AG08396 (cell line): Measurements from ENCODE around the gene SSC5D.

Experiments used
- DNase-seq: peaks from one replicate; pipeline ENCODE4 v3.0.0; 2012; ENCODE audit warnings: low spot score, mixed read lengths

Gene SSC5D

DNA sequence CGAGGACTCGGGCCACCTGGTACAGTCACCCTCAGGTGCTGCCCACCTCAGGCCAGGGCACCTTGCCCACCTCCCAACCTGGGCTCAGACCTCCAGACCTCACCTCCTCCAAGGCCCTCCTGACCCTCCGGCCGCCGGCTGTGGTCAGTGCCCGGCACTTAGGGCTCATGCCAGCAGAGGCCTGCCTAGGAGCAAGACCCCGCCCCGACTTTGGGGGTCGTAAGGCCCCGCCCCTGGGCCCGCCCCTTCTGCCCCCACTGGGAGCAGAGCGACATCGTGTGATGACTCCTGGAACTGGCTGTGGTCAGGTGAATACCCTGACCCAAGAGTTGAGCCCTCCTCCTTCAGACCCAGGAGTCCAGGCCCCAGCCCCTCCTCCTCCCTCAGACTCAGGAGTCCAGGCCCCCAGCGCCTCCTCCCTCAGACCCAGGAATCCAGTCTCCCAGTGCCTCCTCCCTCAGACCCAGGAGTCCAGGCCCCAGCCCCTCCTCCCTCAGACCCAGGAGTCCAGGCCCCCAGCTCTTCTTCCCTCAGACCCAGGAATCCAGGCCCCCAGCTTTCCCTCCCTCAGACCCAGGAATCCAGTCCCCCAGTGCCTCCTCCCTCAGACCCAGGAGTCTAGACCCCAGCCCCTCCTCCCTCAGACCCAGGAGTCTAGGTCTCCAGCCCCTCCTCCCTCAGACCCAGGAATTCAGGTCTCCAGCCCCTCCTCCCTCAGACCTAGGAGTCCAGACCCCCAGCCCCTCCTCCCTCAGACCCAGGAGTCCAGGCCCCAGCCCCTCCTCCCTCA is 48.9 kb downstream of the SSC5D start, which contains the start of gene SBK2:
Gene SBK2, minus strand, starts transcription at position 183 of the 790 bp plus-strand sequence. CDS start 839 bp downstream, outside the sequence.
- no peak for DNase-seq

DNA sequence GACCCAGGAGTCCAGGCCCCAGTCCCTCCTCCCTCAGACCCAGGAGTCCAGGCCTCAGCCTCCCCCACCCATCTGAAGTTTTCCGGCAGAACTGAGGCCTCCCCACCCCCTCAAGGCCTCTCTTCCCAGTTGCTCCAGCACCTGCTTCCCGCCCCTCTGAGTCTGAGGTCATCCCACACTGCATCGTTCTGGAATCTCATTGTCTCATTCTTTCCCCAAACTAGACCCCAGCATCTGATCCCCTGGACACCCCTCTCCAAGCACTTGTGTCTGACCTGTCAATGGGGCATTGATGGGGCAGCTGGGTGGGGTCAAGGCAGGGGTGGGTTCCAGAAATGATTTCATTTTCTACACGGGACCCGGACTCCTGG is 49.5 kb downstream of the SSC5D start:
- DNase-seq: peak; percentile 56

DNA sequence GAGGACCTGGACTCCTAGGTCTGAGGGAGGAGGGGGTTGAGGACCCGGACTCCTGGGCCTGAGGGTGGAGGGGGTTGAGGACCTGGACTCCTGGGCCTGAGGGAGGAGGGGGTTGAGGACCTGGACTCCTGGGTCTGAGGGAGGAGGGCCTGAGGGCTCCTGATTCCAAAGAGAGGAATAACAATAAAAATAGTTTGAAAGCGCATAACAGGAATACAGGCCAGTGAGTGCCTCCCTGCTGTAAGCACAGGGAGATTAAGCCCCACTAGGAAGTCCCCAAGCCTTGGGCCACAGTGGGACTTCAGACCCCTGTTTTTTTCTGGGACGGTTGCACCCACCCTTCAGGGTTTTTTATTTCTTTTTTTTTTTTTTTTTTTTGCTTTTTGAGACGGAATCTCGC is 49.9 kb downstream of the SSC5D start:
- DNase-seq: no peak

DNA sequence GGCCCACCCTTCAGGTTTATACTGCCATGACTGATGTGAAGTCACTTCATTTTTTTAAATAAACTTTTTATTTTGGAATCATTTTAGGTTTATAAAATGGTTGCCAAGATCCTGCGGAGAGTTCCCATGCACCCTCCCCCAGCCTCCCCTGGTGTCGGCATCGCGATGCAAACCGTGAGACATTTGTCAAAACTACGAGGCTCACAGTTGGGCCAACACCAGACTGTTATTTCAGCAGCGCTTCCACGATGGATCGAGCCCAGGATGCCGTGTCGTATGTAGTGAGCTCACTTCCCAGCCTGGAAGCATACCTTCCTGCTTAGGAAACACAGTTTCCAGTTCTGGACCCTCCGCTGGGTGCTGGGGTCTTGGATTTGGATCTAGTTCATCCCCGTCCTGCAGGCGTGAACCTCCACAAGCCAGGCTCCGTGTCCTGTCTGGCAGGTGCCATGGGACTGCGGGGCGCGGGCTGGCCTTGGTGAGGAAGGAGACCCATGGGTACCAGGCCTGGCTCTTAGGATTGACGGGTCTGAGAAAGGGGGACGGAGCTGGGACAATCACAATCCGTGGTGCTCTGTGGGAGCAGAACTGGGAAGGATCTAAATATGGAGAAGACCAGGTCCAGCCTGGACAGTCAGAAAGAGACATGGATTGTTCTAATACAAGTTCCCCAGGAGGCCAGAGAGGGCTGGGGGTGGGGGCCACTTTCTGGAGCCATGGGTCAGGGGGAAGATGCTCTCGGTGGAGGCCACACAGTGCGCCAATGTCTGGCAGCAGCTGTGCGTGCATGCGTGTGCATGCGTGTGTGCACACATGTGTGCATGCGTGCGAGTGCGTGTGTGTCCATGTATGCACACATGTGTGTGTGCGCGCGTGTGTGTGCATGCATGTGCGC is 51.1 kb downstream of the SSC5D start:
- DNase-seq: peak; percentile 56

DNA sequence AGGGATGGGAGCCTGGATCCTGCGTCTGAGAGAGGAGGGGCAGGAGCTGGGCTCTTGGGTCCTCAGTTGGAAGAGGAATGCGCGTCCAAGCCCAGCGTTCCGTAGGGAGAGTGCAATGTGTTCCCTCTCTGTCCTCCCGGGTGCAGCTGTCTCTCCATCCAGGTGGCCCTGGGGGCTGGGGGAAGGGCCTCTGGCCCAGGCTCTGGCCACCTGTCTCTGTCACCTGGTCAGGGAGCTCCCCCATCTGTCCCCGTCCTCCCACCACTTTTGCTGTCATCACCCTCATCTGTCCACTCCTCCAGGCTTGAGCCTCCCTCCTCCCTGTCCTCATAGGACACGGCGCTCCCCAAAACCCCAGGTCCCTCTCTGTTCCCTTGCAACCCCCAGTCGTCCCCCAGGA is 52.4 kb downstream of the SSC5D start:
- DNase-seq: no peak

DNA sequence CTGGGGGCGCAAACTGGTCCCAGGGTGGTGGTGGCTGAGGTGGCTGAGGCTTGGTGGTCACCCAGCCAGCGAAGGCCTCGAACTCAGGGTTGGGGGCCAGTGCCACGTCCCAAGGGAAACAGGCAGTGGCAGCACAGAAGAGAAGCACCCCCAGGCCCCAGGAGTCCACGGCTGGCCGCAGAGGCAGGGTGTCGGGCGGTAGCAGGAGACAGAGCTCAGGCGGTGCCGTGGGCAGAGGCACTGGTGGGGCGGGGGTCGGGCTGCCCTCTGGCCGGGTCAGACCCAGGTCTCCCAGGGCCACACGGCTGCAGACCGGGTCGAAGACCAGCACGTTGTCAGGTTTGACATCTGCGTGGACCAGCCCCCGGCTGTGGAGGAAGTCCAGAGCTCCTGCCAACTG is 52.9 kb downstream of the SSC5D start:
- peak; percentile 8 for DNase-seq

DNA sequence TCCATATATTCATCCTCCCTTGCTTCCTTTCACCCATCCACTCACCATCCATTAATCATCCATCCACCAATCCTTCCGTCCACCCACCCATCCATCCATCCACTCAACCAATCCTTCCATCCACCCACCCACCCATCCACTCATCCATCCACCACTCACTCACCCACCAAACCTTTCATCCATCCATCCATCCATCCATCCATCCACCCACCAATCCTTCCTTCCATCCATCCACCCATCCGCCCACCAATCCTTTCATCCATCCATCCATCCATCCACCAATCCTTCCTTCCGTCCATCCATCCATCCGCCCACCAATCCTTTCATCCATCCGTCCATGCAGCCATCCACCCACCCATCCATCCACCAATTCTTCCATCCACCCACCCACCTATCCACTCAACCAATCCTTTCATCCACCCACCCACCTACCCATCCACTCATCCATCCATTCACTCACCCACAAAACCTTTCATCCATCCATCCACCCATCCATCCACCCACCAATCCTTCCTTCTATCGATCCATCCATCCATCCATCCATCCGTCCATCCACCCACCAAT is 54.1 kb downstream of the SSC5D start:
- no peak for DNase-seq

DNA sequence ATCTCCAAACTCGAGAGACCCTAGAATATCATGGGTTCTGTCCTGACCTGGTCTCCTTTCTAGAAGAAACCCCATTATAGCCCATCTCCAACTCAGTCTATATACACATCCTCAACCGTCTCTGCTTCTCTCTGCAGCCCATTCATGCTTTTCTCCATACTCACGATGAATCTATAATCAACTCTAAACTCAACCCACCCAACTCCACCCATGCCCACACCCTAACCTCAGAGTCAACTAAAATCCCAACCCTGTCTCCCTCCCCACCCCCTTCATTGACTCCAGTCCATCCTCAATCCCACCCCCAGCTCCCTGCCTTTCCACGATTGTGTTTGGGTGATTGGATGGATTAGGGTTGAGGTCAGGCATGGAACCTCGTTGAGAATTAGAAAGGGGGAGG is 55.3 kb downstream of the SSC5D start:
- no peak for DNase-seq

DNA sequence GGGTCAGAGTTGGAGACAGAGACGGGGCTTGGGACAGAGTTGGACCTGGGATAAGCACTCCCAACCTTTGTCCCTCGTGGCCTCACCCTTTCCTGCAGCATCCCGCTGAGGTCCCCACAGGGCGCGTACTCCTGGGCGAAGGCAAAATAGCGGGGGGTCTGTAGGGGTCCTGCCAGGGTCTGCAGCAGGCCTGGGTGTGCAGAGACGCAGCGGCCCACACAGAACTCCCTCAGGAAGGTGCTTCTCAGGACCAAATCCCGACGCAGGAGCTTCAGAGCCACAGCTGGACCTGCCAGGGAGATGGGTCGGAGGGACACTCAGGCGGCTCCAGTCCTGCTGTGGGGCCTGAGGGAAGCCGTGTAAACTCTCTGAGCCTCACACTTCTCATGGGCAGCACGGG is 55.8 kb downstream of the SSC5D start:
- no peak for DNase-seq

DNA sequence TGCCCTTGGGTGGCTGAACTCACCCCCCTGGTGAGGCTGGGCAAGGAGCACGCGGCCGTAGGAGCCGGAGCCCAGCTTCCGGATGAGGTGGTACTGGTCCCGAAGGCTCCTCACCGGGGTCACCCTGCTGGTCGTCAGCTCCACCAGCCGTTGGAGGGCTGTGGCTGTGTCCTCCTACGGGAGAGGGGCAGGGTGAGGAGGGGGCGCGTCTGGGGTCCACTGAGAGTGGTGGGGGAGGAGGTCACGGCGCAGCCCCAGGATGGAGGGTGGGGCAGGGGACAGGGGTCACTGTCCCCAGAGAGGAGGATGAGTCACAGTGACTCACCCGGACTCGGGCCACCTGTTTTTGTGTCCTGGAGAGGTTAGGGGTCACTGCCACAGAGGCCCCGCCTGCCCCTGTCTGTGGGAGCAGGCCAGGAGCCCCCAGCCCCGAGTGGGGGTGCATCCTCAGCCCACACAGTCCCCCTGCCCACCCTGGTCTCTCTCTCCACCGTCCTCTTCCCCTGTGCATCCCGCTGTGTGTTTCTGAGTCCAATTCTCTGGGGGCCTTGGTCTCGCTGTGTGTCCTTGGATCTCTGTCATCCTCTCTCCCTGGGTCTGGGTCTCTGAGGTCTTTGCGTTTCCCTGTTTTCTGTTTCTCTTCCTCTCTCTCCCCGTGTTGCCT is 56.7 kb downstream of the SSC5D start:
- peak; percentile 5 for DNase-seq

DNA sequence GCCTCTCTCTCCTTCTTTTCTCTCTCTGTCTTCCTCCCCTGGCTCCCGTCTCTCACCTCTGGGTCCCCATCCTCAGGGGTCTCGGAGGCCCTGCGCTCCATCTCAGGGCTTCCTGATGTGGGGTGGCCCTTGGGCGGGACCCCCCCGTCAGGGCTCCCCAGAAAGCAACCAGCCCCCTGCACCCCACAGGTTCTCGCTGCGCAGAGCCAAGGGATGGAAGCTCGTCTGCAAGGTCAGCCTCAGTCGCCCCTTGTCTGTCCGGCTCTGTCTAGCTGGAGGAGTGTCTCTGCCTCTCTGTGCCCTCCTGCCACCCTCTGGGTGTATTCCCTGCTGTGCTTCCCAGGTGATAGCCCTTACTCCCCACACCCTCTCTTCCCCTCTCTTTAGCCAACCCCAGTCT is 57.2 kb downstream of the SSC5D start, which contains the start of gene SBK3:
Gene SBK3, minus strand, starts transcription at position 101 of the 400 bp plus-strand sequence. Its CDS starts 0 bp downstream, at position 101.
- peak; percentile 5 for DNase-seq

DNA sequence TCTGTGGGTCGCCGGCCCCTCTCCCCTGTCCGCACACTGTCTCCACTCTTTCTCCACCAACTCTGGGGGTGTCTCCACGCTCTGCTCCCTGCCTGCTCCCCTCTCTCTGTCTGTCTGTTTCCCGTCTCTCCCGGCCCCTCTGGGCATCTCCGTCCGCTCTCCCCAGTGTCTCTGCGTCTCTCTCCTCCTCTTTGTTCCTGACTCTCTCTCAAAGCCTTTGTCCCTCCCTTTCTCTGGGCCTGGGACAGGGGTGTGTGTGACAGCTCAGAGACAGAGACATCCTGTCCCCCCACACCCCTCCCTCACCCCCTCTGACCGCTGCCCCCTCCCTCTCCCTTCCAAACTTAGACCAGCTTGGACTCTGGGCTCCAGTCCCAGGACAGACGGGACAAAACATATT is 57.8 kb downstream of the SSC5D start:
- DNase-seq: no peak

DNA sequence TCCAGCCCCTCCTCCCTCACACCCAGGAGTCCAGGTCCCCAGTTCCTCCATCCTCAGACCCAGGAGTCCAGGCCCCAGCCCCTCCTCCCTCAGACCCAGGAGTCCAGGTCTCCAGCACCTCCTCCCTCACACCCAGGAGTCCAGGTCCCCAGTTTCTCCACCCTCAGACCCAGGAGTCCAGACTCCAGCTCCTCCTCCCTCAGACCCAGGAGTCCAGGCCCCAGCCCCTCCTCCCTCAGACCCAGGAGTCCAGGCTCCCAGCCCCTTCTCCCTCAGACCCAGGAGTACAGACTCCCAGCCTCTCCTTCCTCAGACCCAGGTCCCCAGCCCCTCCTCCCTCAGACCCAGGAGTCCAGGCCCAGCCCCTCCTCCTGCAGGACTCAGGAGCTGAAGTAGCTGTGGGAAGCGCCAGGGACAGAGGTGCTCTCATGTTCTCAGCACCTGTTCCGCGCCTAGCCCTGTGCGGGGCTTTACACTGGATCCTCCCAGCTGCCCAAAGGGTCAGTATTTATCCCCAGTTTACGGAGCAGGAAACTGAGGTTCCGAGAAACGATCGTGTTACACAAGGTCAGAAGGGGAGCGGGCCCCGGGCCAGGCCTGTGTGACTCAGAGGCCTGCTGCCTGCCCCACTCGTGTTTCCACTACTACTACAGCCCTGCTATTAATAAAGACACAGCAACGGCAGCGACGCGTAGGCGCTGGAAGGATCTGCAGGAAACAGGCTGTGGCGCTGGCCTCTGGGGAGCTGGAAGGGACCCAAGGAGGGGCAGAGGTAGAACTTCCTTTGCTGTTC is 58.8 kb downstream of the SSC5D start:
- peak; percentile 80 for DNase-seq

DNA sequence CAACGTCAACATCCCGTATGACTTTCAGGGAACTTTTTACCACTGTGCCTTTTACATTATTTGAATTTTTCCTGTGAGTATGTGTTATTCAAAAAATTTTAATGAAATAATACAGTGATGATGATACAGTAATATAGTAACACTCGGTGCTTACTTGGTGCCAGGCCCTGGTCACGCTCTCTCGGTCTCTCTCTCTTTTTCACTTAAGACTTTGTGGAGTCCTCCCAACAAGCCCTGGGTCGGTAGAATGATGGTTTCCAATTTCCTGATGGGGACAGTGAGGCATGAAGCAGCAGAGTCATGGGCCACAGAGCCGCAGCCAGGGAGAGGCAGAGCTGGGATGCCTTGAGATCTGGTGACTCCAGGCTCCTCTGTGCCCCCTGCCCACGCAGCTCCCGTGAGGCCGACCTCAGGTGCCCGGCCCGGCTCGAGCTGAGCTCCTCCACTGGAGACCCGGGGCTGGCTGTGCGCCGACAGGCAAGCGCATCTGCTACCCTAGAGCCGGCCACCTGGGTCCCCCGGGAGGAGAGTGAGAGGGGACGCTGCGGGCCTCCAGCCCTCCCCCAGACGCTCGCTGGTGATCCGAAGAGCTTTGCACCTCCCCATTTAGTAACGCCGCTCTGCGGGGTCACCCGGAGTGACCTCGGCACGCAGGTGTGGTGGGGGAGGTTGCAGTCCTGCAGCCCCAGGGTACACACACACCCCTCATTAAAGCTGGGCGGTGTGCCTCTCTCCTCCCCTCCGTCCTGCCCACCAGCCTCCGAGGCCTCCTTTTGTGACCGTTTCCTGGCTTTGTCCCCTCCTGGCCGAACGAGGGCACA is 61.5 kb downstream of the SSC5D start:
- peak; percentile 88 for DNase-seq

DNA sequence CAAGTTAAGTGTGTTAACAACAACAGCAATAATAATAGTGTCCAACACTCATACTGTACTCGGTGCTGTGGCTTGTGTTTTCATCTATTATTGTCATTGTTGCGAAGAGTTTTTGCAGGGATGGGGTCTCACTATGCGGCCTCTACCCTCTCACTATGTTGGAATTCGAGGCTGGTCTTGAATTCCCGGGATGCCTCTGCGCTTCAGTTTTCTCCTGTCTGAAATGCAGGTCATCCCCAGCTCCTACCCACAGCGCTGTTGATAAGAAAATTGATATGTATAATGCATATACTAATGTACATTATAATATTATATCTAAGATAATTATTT is 62.0 kb downstream of the SSC5D start:
- DNase-seq: no peak

DNA sequence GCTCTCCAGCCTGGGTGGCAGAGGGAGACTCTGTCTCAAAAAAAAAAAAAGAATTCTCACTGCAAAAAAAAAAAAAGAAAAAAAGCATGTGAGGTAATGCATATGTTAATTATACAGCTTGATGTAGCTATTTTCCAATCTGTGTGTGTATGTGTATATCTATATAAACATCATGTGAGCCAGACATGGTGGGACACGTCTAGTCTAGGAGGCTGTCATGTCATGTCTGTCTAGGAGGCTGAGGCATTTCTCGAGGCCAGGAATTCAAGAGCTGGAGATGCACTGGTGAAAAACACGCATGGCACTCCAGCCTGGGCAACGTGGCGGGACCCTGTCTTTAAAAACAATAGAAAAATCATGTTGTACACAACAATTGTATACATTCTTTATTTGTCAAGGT is 64.0 kb downstream of the SSC5D start:
- DNase-seq: no peak

DNA sequence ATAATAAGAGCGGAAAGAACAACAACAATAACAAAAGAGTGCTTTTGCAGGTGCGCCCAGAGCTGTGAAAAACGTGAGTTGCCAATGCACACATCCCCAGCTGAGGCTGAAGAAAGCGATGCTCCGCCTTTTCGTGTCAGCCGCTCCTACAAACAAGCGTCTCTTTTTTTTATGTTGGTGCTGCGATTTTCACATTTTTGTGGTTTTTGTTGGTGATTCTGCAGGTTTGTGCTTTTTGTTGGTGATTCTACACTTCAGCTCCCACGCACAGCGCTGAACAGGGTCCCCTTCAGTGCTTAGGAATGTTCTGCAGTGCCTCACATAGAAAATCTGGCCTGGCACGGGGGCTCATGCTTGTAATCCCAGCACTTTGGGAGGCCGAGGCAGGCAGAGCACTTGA is 64.4 kb downstream of the SSC5D start:
- DNase-seq: peak; percentile 50

DNA sequence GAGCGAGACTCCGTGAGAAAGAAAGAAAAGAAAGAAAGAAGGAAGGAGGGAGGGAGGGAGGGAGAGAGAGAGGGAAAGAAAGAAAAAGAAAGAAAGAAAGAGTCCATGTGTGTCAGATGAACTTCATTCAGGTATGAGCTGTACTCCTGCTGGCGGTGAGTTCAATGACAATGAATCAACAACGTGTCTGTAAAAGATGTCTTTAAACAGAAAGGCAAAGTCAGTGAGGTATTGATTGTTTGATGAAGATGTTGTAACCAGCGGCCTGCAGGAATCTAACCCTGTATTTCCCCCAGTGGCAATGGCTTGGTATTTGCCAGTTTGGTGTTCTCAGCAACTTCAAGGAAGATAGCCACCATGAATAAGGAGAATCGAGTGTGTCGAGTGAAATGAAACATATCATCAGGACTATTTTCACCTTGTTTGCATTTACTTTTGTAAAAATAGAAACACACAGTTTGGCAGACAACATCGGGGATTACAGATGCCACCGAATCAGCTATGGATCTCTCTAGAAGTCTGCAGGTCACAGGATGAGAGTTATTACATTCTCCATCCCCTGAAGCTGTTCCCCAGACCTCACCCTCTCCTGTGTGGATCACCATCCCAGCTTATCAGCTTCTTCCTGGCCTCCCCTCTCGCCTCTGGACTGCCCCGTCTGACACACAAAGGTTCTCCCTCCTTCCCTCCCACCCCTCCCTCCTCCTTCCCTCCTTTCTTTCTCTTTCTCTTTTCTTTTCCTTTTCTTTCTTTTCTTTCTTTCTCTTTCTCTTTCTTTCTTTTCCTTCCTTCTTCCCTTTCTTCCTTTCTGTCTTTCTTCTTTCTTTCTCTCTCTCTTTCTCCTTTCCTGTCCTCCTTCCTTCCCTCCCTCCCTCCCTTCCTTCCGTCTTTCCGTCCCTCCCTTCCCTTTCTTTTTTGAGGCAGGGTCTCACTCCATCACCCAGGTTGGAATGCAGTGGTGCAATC is 65.3 kb downstream of the SSC5D start:
- no peak for DNase-seq

DNA sequence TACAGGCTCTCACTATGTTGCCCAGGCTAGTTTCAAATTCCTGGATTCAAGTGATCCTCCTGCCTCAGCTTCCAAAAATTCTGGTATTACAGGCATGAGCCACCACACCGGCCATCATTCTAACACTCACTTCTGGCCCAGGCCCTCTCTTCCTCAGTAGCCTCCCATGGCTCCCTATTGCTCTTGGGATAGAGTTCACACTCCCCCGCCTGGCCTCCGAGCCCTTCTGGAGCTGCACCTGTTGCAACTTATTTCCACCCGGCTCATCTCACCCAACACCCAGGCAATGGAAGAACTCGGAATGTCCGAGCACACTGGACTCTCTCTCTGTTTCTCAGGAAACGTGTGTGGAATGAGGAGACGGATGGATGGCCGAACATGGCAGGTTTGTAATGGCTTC is 66.1 kb downstream of the SSC5D start:
- DNase-seq: no peak
